Ovary (tissue), 3 donors: Measurements from ENCODE around the gene CDC34.

ENCODE experiments used
- EP300 ChIP-seq: sonication (generic); formaldehyde crosslinking; IDR thresholded peaks from one replicate; pipeline ENCODE4 v1.6.1; 2017; ENCODE audit warnings: antibody characterized with exemption
- POLR2A ChIP-seq: fragments of 450-650 bp; IDR thresholded peaks from one replicate; pipeline ENCODE4 v1.6.1; 2017; ENCODE audit warnings: antibody characterized with exemption, mild to moderate bottlenecking, moderate library complexity
- TF ChIP-seq, protein P1 (sequence below), 3 donors: fragments of 450-650 bp in 2 of 3; fragments of 200-600 bp in 1 of 3; IDR thresholded peaks; one replicate each; pipeline versions ENCODE4 v1.5.1 to v1.8.0; 2016 to 2022; ENCODE audit warnings: antibody characterized with exemption in 3 of 3, mild to moderate bottlenecking in 1 of 3
- donor health status: DM: no; HTN: no; CAD: no.

DNA sequence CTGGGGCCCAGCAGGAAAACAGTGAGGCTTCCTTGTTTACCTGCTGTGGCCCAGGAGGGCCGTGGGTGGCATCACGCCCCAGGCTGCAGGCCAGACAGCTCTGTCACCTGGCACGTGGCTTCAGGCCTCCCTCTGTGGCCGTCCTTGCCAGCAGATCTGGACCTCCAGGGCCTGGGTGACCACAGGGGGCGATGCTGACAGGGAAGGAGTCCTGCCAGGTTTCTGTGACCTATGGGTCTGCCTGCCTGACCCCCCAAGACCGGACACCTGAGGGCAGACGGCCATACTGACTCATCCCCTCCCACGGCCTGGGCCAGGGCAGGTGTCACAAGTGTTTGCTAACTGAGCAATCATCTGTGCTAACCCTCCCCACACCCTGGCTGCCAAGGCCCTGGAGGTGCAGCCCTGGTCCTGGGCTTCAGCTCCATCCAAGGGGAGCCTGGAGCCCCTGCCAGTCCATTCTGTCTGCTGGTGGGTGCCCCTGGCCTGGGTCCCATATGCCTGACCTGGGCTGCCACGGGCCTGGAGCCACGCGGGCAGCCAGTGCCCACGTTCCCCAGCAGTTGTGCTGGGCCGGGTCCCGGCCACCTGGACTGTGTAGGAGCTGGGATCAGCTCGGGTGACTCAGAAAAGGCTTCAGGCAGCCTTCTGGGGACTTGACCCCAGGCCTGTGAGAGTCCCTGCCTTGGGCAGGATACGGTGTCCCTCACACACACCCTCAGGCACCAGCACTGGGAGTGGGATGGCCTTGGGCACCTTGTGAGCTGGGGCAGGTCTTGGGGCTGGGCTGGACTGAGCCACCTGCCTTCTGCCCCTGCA lies 3.7 kb downstream of the CDC34 start:
- TF ChIP-seq, protein P1, sequence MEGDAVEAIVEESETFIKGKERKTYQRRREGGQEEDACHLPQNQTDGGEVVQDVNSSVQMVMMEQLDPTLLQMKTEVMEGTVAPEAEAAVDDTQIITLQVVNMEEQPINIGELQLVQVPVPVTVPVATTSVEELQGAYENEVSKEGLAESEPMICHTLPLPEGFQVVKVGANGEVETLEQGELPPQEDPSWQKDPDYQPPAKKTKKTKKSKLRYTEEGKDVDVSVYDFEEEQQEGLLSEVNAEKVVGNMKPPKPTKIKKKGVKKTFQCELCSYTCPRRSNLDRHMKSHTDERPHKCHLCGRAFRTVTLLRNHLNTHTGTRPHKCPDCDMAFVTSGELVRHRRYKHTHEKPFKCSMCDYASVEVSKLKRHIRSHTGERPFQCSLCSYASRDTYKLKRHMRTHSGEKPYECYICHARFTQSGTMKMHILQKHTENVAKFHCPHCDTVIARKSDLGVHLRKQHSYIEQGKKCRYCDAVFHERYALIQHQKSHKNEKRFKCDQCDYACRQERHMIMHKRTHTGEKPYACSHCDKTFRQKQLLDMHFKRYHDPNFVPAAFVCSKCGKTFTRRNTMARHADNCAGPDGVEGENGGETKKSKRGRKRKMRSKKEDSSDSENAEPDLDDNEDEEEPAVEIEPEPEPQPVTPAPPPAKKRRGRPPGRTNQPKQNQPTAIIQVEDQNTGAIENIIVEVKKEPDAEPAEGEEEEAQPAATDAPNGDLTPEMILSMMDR (IDR thresholded peaks at IDR 0.05): no peak
- TF ChIP-seq POLR2A (no peak), EP300 (no peak)
